HG03196 (cell line): ENCODE measurements around the gene ZKSCAN8.

ENCODE experiments used
- ATAC-seq: cut with Tn5 transposase; IDR thresholded peaks from one replicate; pipeline ENCODE4 v1.9.1; 2021; ENCODE audit not compliant: unreplicated experiment

The ZKSCAN8 gene

GRCh38 chr6:28139860-28140543, 1.7 kb upstream of the ZKSCAN8 start:
- no peak for ATAC-seq

GRCh38 chr6:28140616-28141015, 1.1 kb upstream of the ZKSCAN8 start:
- ATAC-seq = no peak

- no peak for ATAC-seq
Observed at GRCh38 chr6:28142446-28142845, 763 bp downstream of the ZKSCAN8 start.

GRCh38 chr6:28145231-28145630, 3.5 kb downstream of the ZKSCAN8 start:
- ATAC-seq = no peak

GRCh38 chr6:28152531-28152930, 10.8 kb downstream of the ZKSCAN8 start:
- no peak for ATAC-seq

- no peak for ATAC-seq
Observed at GRCh38 chr6:28153546-28153945, 11.9 kb downstream of the ZKSCAN8 start.

GRCh38 chr6:28154357-28154756, 12.7 kb downstream of the ZKSCAN8 start:
- ATAC-seq = no peak

- no peak for ATAC-seq
Observed at GRCh38 chr6:28158318-28158717, 16.6 kb downstream of the ZKSCAN8 start.

- no peak for ATAC-seq
Observed at GRCh38 chr6:28159029-28159607, 17.4 kb downstream of the ZKSCAN8 start.

GRCh38 chr6:28160233-28160632, 18.6 kb downstream of the ZKSCAN8 start:
- ATAC-seq = no peak

GRCh38 chr6:28161410-28162079, 19.9 kb downstream of the ZKSCAN8 start:
- ATAC-seq = peak; percentile 97

- no peak for ATAC-seq
Observed at GRCh38 chr6:28165563-28165962, 23.9 kb downstream of the ZKSCAN8 start.

GRCh38 chr6:28167068-28167467, 25.4 kb downstream of the ZKSCAN8 start:
- ATAC-seq = no peak

GRCh38 chr6:28167926-28168325, 26.2 kb downstream of the ZKSCAN8 start:
- no peak for ATAC-seq

- no peak for ATAC-seq
Observed at GRCh38 chr6:28171271-28171670, 29.6 kb downstream of the ZKSCAN8 start.

- no peak for ATAC-seq
Observed at GRCh38 chr6:28172006-28172405, 30.3 kb downstream of the ZKSCAN8 start.

- no peak for ATAC-seq
Observed at GRCh38 chr6:28176373-28176772, 34.7 kb downstream of the ZKSCAN8 start.

- ATAC-seq = no peak
Observed at GRCh38 chr6:28182255-28182654, 40.6 kb downstream of the ZKSCAN8 start.

- no peak for ATAC-seq
Observed at GRCh38 chr6:28188111-28188979, 46.7 kb downstream of the ZKSCAN8 start.

- ATAC-seq = no peak
Observed at GRCh38 chr6:28200020-28200419, 58.3 kb downstream of the ZKSCAN8 start.

GRCh38 chr6:28203201-28203600, 61.5 kb downstream of the ZKSCAN8 start:
- ATAC-seq = no peak
